HL-60 (cell line): ENCODE data around the gene GMEB2.

Experiments used
- POLR2AphosphoS5 ChIP-seq: IDR thresholded peaks from 2 replicates; pipeline ENCODE4 v1.6.1; 2012; ENCODE audit warnings: low read depth
- TF ChIP-seq, protein P1 (sequence below): IDR thresholded peaks from one replicate; pipeline ENCODE4 v1.5.1; 2011; ENCODE audit warnings: low read length, control low read depth, inconsistent platforms; ENCODE audit not compliant: insufficient read depth

DNA sequence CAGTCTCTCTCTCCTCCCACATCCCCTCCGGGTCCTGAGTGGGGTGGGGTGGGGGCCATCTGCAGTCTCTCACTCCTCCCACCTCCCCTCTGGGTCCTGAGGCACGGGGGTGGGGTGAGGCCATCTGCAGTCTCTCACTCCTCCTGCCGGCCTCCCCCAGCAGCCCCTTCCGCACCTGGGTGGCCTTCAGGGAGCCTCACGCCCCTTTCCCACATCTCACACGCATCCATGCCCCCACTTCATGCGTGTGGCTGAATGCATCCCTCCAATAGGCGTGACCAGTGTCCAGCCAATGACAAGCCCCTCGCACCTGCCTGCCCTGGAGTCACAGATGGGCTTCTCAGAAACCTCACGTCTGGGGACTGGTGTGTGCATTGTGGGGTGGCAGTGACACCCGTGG is 78.4 kb downstream of the GMEB2 start:
- TF ChIP-seq, protein P1, sequence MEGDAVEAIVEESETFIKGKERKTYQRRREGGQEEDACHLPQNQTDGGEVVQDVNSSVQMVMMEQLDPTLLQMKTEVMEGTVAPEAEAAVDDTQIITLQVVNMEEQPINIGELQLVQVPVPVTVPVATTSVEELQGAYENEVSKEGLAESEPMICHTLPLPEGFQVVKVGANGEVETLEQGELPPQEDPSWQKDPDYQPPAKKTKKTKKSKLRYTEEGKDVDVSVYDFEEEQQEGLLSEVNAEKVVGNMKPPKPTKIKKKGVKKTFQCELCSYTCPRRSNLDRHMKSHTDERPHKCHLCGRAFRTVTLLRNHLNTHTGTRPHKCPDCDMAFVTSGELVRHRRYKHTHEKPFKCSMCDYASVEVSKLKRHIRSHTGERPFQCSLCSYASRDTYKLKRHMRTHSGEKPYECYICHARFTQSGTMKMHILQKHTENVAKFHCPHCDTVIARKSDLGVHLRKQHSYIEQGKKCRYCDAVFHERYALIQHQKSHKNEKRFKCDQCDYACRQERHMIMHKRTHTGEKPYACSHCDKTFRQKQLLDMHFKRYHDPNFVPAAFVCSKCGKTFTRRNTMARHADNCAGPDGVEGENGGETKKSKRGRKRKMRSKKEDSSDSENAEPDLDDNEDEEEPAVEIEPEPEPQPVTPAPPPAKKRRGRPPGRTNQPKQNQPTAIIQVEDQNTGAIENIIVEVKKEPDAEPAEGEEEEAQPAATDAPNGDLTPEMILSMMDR = no peak
- no peak for TF ChIP-seq POLR2AphosphoS5
